CD14-positive monocyte (primary cell): ENCODE measurements around the gene SPG7. TPM values are rescaled to one million over a fixed set of nuclear protein-coding genes. Genes with fewer than 3 reads are reported as not detected.

Experiments used
- DNase-seq, 3 donors: peaks; one replicate each; pipeline ENCODE4 v3.0.0-alpha.2; 2011 to 2022
- H2AFZ ChIP-seq: 2 replicates; pipeline ENCODE4 v1.6.0; 2012; ENCODE audit warnings: mild to moderate bottlenecking, low read depth, low read length, inconsistent platforms; ENCODE audit not compliant: insufficient read depth, poor library complexity, severe bottlenecking
- H3K27ac ChIP-seq, 2 donors: 1 replicate in 1 of 2; 2 replicates in 1 of 2; pipeline ENCODE4 v1.5.1; 2012 to 2013; ENCODE audit warnings: low read length in 2 of 2, control low read depth in 1 of 2, inconsistent platforms in 1 of 2, low read depth in 1 of 2, mild to moderate bottlenecking in 1 of 2
- H3K27me3 ChIP-seq, 2 donors: one replicate each; pipeline versions ENCODE4 v1.6.0 to v1.6.1; 2011 to 2013; ENCODE audit warnings: low read length in 2 of 2; ENCODE audit not compliant: control insufficient read depth in 2 of 2, insufficient read depth in 2 of 2
- H3K36me3 ChIP-seq, 2 donors: replicated peaks in 1 of 2; 1 replicate in 1 of 2; 2 replicates in 1 of 2; pipeline versions ENCODE4 v1.5.1 to v1.6.1; 2012 to 2013; ENCODE audit warnings: low read length in 2 of 2, control low read depth in 1 of 2, inconsistent platforms in 1 of 2, mild to moderate bottlenecking in 1 of 2; ENCODE audit not compliant: insufficient read depth in 2 of 2, control insufficient read depth in 1 of 2
- H3K4me1 ChIP-seq, 2 donors: 1 replicate in 1 of 2; 2 replicates in 1 of 2; pipeline versions ENCODE4 v1.5.1 to v1.6.1; 2012 to 2013; ENCODE audit warnings: low read length in 2 of 2, control low read depth in 1 of 2, inconsistent platforms in 1 of 2, mild to moderate bottlenecking in 1 of 2, moderate library complexity in 1 of 2; ENCODE audit not compliant: insufficient read depth in 2 of 2, control insufficient read depth in 1 of 2
- H3K4me2 ChIP-seq: replicated peaks from 2 replicates; pipeline ENCODE3; 2012; ENCODE audit warnings: low read length, moderate library complexity, mild to moderate bottlenecking; ENCODE audit not compliant: poor library complexity, severe bottlenecking; ENCODE audit errors: extremely low read depth
- H3K4me3 ChIP-seq, 3 experiments: fragments of 200-600 bp in 1 of 3; sonication (generic) in 1 of 3; replicated peaks in 1 of 3; 1 replicate in 2 of 3; 2 replicates in 1 of 3; pipeline ENCODE4 v1.5.1; 2011 to 2013; ENCODE audit warnings: low read length in 3 of 3, mild to moderate bottlenecking in 3 of 3, control low read depth in 2 of 3, low read depth in 2 of 3, inconsistent platforms in 1 of 3, moderate library complexity in 1 of 3
- H3K79me2 ChIP-seq: 2 replicates; pipeline ENCODE4 v1.6.0; 2012; ENCODE audit warnings: mild to moderate bottlenecking, control low read depth, inconsistent platforms, low read length, moderate library complexity; ENCODE audit not compliant: insufficient read depth
- H3K9ac ChIP-seq: 2 replicates; pipeline ENCODE4 v1.6.0; 2017; ENCODE audit warnings: low read length, mild to moderate bottlenecking; ENCODE audit not compliant: insufficient read depth, poor library complexity, severe bottlenecking
- H3K9me3 ChIP-seq, 2 donors: replicated peaks in 1 of 2; 1 replicate in 1 of 2; 2 replicates in 1 of 2; pipeline versions ENCODE4 v1.5.1 to v1.6.1; 2012 to 2013; ENCODE audit warnings: low read length in 2 of 2, control low read depth in 1 of 2; ENCODE audit not compliant: control insufficient read depth in 1 of 2, insufficient read depth in 1 of 2
- H4K20me1 ChIP-seq: 2 replicates; pipeline ENCODE4 v1.6.0; 2012; ENCODE audit warnings: mild to moderate bottlenecking, low read length, control low read depth, moderate library complexity; ENCODE audit not compliant: insufficient read depth
- H3K27ac Mint-ChIP-seq, 7 donors: one replicate each; pipeline ENCODE4 v1.8.0; 2020; ENCODE audit warnings: mild to moderate bottlenecking in 7 of 7, mixed read lengths in 7 of 7, moderate library complexity in 6 of 7, inconsistent platforms in 2 of 7
- H3K27me3 Mint-ChIP-seq, 3 donors: one replicate each; pipeline ENCODE4 v1.8.0; 2021 to 2022; ENCODE audit warnings: low read depth in 3 of 3, mild to moderate bottlenecking in 3 of 3, mixed read lengths in 3 of 3, moderate library complexity in 3 of 3, inconsistent platforms in 1 of 3
- H3K36me3 Mint-ChIP-seq, 2 donors: one replicate each; pipeline ENCODE4 v1.8.0; 2020; ENCODE audit warnings: mixed read lengths in 2 of 2, inconsistent platforms in 1 of 2, mild to moderate bottlenecking in 1 of 2
- H3K4me1 Mint-ChIP-seq: one replicate; pipeline ENCODE4 v1.8.0; 2020; ENCODE audit warnings: mild to moderate bottlenecking, mixed read lengths
- H3K4me3 Mint-ChIP-seq, 2 donors: one replicate each; pipeline ENCODE4 v1.8.0; 2020; ENCODE audit warnings: mild to moderate bottlenecking in 2 of 2, mixed read lengths in 2 of 2, moderate library complexity in 1 of 2
- H3K9me3 Mint-ChIP-seq, 7 donors: one replicate each; pipeline ENCODE4 v1.8.0; 2020 to 2022; ENCODE audit warnings: mixed read lengths in 7 of 7, mild to moderate bottlenecking in 6 of 7, moderate library complexity in 6 of 7, inconsistent platforms in 2 of 7
- WGBS: methylation state at CpG from one replicate; pipeline ENCODE4 v1.1.5; 2013; ENCODE audit warnings: missing lambda C conversion rate; ENCODE audit not compliant: insufficient coverage; 5-methylcytosine and 5-hydroxymethylcytosine counted together
- intact Hi-C, 2 donors: fragments of 100-400 bp; cut with micrococcal nuclease; formaldehyde crosslinking; loops; one replicate each; pipeline versions ENCODE4 v1.15.0 to v1.15.1; 2023
- polyA plus RNA-seq, 3 donors: library from polyadenylated mRNA; depleted of rRNA in 1 of 3; unstranded in 2 of 3; stranded (reverse) in 1 of 3; fragments of 300-500 nt in 2 of 3; fragments of >200 nt in 1 of 3; fragmentation: Illumina TruSeq in 2 of 3; gene quantifications; 1 replicate in 2 of 3; 2 replicates in 1 of 3; pipeline ENCODE4 v1.2.3, GENCODE V29; 2012 to 2021
- TF ChIP-seq, protein P1 (sequence below): fragments of 200-600 bp; IDR thresholded peaks from one replicate; pipeline ENCODE4 v1.8.0; 2022; ENCODE audit warnings: antibody characterized with exemption, mild to moderate bottlenecking

The SPG7 gene
- polyA plus RNA-seq, 3 donors = 30.3 to 120 (median 34.4) TPM

DNA sequence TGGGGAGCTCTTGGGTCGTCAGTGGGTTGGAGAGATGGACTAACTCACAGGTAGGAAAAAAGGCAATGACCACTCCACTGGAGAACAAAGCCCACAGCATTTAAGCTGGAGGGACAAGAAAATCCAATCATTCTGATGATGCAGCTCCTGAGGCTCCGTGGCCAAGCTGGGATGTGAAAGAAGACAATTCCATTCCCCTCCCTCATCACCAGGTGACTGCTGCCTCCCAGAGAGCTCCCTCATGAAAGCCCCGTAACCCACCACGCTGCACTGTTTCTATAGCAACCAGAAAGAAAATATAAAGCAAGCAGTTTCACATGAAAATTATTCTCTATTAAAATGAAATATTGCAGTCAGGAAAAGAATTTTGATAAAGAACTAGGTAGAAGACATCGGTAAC is 33.1 kb upstream of the SPG7 start:
- H3K9ac ChIP-seq = no peak overlapping the region
- Mint-ChIP-seq H3K9me3 (peaks cover 0 to 2% (median 0%) of the 10 kb centered on the region in 7 donors), H3K4me3 (no peak overlapping the region), H3K27ac (peak overlapping the region; percentile 35 to 98 (median 90)), H3K27me3 (peaks cover 0 to 2% (median 0%) of the 10 kb centered on the region in 3 donors), H3K36me3 (peaks cover 6 to 17% of the 10 kb centered on the region in 2 donors), H3K4me1 (peaks cover 85% of the 10 kb centered on the region)
- H3K4me1 ChIP-seq = peaks cover 60 to 86% of the 10 kb centered on the region in 2 donors
- TF ChIP-seq, protein P1, sequence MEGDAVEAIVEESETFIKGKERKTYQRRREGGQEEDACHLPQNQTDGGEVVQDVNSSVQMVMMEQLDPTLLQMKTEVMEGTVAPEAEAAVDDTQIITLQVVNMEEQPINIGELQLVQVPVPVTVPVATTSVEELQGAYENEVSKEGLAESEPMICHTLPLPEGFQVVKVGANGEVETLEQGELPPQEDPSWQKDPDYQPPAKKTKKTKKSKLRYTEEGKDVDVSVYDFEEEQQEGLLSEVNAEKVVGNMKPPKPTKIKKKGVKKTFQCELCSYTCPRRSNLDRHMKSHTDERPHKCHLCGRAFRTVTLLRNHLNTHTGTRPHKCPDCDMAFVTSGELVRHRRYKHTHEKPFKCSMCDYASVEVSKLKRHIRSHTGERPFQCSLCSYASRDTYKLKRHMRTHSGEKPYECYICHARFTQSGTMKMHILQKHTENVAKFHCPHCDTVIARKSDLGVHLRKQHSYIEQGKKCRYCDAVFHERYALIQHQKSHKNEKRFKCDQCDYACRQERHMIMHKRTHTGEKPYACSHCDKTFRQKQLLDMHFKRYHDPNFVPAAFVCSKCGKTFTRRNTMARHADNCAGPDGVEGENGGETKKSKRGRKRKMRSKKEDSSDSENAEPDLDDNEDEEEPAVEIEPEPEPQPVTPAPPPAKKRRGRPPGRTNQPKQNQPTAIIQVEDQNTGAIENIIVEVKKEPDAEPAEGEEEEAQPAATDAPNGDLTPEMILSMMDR = no peak
- WGBS = 70% methylated on average over 2 of the region's 5 CpGs
- no peaks in the 10 kb centered on the region for H3K27me3 ChIP-seq
- DNase-seq = no peak
- H3K4me2 ChIP-seq = no peak overlapping the region
- H4K20me1 ChIP-seq = peaks cover 100% of the 10 kb centered on the region
- intact Hi-C loops = no loop called here
- peak overlapping the region in 1 of 2 donors; percentile 85 for H3K27ac ChIP-seq
- no peak overlapping the region for H2AFZ ChIP-seq
- peaks cover 100% of the 10 kb centered on the region for H3K79me2 ChIP-seq
- no peak overlapping the region for H3K4me3 ChIP-seq
- no peaks in the 10 kb centered on the region for H3K9me3 ChIP-seq
- no peaks in the 10 kb centered on the region for H3K36me3 ChIP-seq

DNA sequence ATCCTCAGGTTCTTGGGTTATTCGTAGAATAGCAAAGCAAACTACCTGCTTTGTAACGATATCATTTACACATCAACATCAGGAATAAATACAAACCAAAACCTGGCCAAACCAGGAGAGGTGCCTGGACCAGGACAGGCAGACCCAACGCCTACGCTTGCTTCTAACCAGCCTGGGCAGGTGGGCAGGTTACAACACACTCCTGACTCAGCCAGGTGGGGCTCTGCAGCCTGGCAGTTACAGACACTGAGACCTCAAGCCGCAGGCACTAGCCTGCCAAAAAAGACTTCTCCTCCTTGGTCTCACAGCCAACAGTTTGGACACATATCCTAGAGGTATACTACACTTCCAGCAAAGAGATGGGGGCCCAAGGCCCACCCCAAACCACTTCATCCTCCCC is 31.8 kb upstream of the SPG7 start:
- Mint-ChIP-seq H3K4me1 (peaks cover 86% of the 10 kb centered on the region), H3K36me3 (peaks cover 10 to 23% of the 10 kb centered on the region in 2 donors), H3K27me3 (peaks cover 0 to under 1% (median 0%) of the 10 kb centered on the region in 3 donors), H3K27ac (peak overlapping the region; percentile 31 to 83 (median 71)), H3K9me3 (peaks cover 0 to 2% (median 0%) of the 10 kb centered on the region in 7 donors), H3K4me3 (peak overlapping the region in 1 of 2 donors; percentile 65)
- Histone ChIP-seq H3K4me3 (no peak overlapping the region), H4K20me1 (peaks cover 100% of the 10 kb centered on the region), H3K9ac (no peak overlapping the region), H3K4me1 (peaks cover 54 to 83% of the 10 kb centered on the region in 2 donors), H3K4me2 (peak overlapping the region; percentile 33), H3K27me3 (no peaks in the 10 kb centered on the region), H3K27ac (peak overlapping the region in 1 of 2 donors; percentile 60), H2AFZ (no peak overlapping the region), H3K9me3 (no peaks in the 10 kb centered on the region), H3K79me2 (peaks cover 100% of the 10 kb centered on the region), H3K36me3 (no peaks in the 10 kb centered on the region)
- TF ChIP-seq, protein P1 = no peak
- DNase-seq = no peak
- 93% methylated on average over 5 of the region's 5 CpGs for WGBS
- intact Hi-C loops = no loop called here
